CD4-positive, alpha-beta T cell treated with Interferon alpha-2 for 1 hour (primary cell): ENCODE results near the gene ARHGEF26.
A peak's percentile ranks its signal among the peaks of the same experiment; 100 is the strongest.

Source experiments
- DNase-seq, 2 donors: peaks; one replicate each; pipeline ENCODE4 v3.0.0-alpha.2; 2020 to 2022

The ARHGEF26 gene

DNA sequence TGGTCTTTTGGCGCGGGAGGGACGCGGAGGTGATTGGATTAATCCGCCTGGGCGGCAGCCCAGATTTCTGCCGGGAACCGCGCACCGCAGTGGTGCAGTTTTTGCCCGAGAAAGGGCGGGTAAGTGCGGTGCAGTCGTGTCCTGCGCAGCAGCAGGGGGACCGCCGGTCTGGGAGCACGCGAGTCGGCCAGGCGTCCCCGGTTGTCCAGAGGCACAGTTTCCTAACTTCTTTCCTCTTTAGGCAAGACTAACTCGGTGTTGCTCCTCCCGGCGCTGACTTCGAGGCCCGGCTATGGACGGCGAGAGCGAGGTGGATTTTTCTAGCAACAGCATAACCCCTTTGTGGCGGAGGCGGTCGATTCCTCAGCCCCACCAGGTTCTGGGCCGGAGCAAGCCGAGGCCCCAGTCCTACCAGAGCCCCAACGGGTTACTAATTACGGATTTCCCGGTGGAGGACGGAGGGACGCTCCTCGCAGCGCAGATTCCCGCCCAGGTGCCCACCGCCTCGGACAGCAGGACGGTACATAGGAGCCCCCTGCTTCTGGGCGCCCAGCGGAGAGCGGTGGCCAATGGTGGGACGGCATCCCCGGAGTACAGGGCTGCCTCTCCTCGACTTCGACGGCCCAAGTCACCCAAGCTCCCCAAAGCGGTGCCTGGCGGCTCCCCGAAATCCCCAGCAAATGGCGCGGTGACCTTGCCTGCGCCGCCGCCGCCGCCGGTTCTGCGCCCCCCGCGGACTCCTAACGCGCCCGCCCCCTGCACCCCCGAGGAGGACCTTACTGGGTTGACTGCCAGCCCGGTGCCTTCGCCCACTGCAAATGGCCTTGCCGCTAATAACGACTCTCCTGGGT, 736 bp downstream of the ARHGEF26 start:
- DNase-seq = peak in 1 of 2 donors; percentile 14

- DNase-seq = no peak
These were observed 1.3 kb downstream of the ARHGEF26 start for GRCh38 chr3:154122552-154122911.

- DNase-seq = no peak
These were observed 1.8 kb downstream of the ARHGEF26 start for GRCh38 chr3:154122912-154123559.

- DNase-seq = no peak
These were observed 2.7 kb downstream of the ARHGEF26 start for GRCh38 chr3:154123906-154124305.

GRCh38 chr3:154125378-154126030, 4.3 kb downstream of the ARHGEF26 start:
- no peak for DNase-seq

GRCh38 chr3:154126651-154127050, 5.5 kb downstream of the ARHGEF26 start:
- DNase-seq = no peak

- no peak for DNase-seq
These were observed 8.4 kb downstream of the ARHGEF26 start for GRCh38 chr3:154129625-154130024.

DNA sequence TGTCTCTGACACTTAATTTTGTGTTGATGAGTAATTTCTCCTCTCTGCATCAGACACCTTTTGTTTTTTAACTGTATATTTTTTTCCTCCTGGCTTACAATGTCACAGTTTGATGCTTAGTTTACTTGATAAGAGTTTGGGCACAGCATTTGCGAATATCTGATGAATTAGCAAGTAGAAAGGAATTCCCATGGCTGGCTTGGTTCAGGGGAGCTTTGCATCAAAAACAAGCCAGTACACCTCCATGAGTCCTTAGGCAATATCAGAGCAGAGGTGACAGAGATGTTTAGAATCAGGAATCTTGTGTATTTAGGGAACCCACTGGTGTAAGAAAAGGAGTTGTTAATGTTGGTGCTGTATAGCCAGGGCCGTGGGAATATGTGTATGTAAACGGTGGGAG, 9.3 kb downstream of the ARHGEF26 start:
- no peak for DNase-seq

DNA sequence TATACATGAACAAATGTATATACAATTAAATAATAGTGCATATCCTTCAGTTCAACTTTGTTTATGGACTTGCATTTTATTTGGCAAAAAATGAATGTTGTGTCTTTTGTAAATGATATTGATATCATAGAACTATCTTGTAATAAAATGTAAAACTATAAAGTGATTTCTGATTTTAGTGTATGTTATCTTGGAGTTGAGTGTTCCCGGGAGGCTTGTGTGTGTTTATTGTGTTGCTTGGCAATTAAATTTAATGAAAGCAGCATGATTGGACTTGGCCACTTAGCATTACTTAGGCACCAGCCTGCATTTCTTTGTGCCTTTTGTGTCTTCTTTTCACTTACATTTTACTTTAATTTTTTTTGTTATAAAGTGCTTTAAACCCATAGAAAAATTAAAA, 10.6 kb downstream of the ARHGEF26 start:
- no peak for DNase-seq

DNA sequence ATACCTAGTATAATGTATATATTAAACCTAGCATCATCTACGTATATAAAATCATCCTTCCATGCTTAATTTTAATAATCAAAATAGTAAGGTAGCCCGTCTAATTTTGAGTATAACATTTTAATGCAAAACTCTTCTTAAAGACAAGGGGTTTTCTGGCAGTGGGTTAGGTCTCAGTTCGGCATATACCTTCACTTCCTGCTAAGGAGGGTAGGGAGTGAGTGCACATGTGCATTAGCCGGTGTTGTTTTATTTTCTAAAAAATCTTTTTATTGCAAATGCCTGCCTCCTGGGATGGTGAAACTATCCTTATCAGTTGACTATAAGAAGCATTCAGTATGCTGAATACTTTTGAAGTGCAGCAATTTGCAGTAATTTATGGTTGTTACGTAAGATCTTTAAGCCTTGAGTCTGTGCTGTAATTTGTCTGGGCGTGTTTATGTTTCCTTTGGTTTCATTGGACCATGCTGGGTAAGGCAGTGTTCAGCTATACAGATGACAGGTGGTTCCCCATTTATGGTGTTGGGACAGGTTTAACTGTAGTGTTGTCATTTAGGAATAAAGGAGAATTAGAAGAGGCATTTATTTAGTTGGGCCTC, 11.7 kb downstream of the ARHGEF26 start:
- no peak for DNase-seq

GRCh38 chr3:154135511-154136173, 14.5 kb downstream of the ARHGEF26 start:
- DNase-seq = no peak

DNA sequence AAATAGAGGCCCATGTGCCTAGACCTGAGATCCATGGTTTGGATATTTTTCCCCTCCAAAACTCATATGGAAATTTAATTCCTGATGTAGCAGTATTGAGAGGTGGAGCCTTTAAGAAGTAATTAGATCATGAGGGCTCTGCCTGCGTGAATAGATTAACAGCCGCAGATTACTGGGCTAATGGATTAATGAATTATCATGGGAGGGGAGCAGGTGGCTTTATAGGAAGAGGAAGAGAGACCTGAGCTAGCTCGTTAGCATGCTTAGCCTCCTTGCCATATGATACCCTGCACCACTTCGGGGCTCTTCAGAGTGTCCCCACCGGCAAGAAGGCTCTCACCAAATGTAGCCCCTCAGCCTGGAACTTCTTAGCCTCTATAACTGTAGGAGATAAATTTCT, 15.8 kb downstream of the ARHGEF26 start:
- no peak for DNase-seq

GRCh38 chr3:154139996-154140436, 18.8 kb downstream of the ARHGEF26 start:
- no peak for DNase-seq

- DNase-seq = no peak
These were observed 21.4 kb downstream of the ARHGEF26 start for GRCh38 chr3:154142608-154143007.

DNA sequence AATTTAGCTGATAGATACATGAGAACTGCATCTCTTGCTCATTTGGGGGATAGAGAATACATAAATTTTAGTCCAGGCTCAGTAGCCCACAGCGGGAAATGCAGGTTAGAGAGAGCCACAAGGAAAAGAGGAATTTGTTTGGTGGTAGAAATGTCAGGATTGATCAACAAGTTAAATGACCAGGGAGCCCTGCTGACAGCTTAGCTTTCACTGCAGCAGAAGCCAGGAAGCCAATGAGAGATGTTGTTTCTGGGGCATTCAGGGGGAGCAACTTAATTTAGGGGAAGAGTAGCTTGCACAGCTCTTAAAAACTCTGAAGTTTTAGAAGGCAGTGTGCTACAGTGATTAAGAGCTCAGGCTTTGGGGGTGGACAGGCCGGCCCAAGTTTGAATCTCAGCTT, 22.7 kb downstream of the ARHGEF26 start:
- no peak for DNase-seq

GRCh38 chr3:154144825-154145465, 23.8 kb downstream of the ARHGEF26 start:
- DNase-seq = no peak

- DNase-seq = no peak
These were observed 27.4 kb downstream of the ARHGEF26 start for GRCh38 chr3:154148541-154148940.

DNA sequence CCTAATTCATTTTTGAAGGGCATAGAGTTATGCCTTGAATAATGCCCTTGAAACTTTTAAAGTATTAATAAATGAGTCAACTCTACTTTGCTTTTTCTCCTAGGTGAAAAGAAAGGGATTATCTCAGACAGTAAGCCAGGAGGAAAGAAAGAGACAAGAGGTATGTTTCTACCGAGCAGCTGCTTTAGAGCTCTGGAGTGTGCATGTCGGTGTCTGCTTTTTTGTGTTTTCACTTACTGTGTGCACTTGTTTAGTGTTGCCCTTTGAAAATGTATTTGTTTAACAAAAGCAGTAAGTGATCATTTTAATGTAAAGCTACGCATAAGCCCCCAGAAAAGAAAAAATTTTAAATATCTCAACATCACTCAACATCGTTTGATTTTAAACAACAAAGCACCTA, 28.1 kb downstream of the ARHGEF26 start:
- no peak for DNase-seq

- no peak for DNase-seq
These were observed 30.8 kb downstream of the ARHGEF26 start for GRCh38 chr3:154151969-154152368.

GRCh38 chr3:154152741-154153140, 31.6 kb downstream of the ARHGEF26 start:
- no peak for DNase-seq

GRCh38 chr3:154156530-154156929, 35.3 kb downstream of the ARHGEF26 start:
- no peak for DNase-seq

DNA sequence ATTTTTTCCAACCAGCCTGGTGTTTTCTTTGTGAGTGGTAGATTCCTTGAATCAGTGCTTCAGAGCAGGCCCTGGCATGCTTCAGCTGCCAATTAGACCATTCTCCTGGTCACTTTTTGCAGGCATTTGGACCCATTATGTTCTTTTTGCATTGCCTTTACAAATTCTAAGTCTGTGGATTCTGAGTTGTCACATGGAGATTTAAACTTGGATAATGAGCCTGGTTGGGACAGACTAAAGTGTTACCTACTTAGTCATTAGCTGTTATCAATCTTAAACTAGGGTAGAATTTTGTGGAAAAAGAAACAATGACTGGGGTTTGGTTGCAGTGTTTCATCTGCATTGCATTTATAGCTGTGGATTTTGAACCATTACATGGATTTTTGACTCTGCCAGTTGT, 40.6 kb downstream of the ARHGEF26 start:
- DNase-seq = no peak
